Esophagus muscularis mucosa (tissue), 3 donors: ENCODE results near the gene HRH2.

Experiments used
- CTCF ChIP-seq, 3 experiments: fragments of 200-600 bp in 2 of 3; fragments of 450-650 bp in 1 of 3; sonication (generic) in 2 of 3; IDR thresholded peaks; one replicate each; pipeline ENCODE4 v1.5.1; 2017 to 2019; ENCODE audit warnings: antibody characterized with exemption in 3 of 3, mild to moderate bottlenecking in 2 of 3, moderate library complexity in 1 of 3
- POLR2A ChIP-seq: fragments of 450-650 bp; IDR thresholded peaks from one replicate; pipeline ENCODE4 v1.6.1; 2017; ENCODE audit warnings: antibody characterized with exemption, moderate library complexity, mild to moderate bottlenecking, low read depth
- POLR2AphosphoS5 ChIP-seq, 2 donors: sonication (generic); formaldehyde crosslinking; IDR thresholded peaks; one replicate each; pipeline ENCODE4 v1.6.1; 2017; ENCODE audit warnings: antibody characterized with exemption in 2 of 2

GRCh38 chr5:175692235-175692995, 34.5 kb downstream of the HRH2 start:
- no peak for TF ChIP-seq POLR2AphosphoS5 (IDR thresholded peaks at IDR 0.05)
- no peak for TF ChIP-seq CTCF (IDR thresholded peaks at IDR 0.05)
- TF ChIP-seq POLR2A: no peak
